GM12872 (cell line): Measurements from ENCODE around the gene FUBP3.

Experiments
- CTCF ChIP-seq: IDR thresholded peaks from 3 replicates; pipeline ENCODE4 v1.5.1; 2011; ENCODE audit warnings: low read depth, mild to moderate bottlenecking, low read length, moderate library complexity; ENCODE audit not compliant: insufficient read depth

The FUBP3 gene

GRCh38 chr9:130607640-130608420 is 28.5 kb downstream of the FUBP3 start:
- no peak for TF ChIP-seq CTCF

- no peak for TF ChIP-seq CTCF
Observed at GRCh38 chr9:130608554-130609134, 29.3 kb downstream of the FUBP3 start.

- TF ChIP-seq CTCF = no peak
Observed at GRCh38 chr9:130609163-130609562, 29.8 kb downstream of the FUBP3 start.

GRCh38 chr9:130610862-130611707 is 31.7 kb downstream of the FUBP3 start:
- no peak for TF ChIP-seq CTCF

GRCh38 chr9:130616451-130616850 is 37.1 kb downstream of the FUBP3 start:
- TF ChIP-seq CTCF = no peak

- TF ChIP-seq CTCF = no peak
Observed at GRCh38 chr9:130623466-130623865, 44.1 kb downstream of the FUBP3 start.

- TF ChIP-seq CTCF = no peak
Observed at GRCh38 chr9:130624154-130624553, 44.8 kb downstream of the FUBP3 start.
